Hepatocyte (in vitro differentiated cells): ENCODE data around the gene BAZ2B.
"Not testable (repeated sequence)": the region's sequence is repeated elsewhere in the genome, so short reads cannot be mapped to it uniquely, and the experiment has no call there.

Experiments used
- EZH2 ChIP-seq: fragments of 200-600 bp; sonication (generic); IDR thresholded peaks from 2 replicates; pipeline ENCODE4 v1.6.1; 2016; ENCODE audit warnings: antibody characterized with exemption, mild to moderate bottlenecking, borderline replicate concordance
- TF ChIP-seq, protein P1 (sequence below): fragments of 200-600 bp; sonication (generic); IDR thresholded peaks from 2 replicates; pipeline ENCODE4 v1.5.1; 2016; ENCODE audit warnings: antibody characterized with exemption, mild to moderate bottlenecking; ENCODE audit not compliant: poor library complexity

DNA sequence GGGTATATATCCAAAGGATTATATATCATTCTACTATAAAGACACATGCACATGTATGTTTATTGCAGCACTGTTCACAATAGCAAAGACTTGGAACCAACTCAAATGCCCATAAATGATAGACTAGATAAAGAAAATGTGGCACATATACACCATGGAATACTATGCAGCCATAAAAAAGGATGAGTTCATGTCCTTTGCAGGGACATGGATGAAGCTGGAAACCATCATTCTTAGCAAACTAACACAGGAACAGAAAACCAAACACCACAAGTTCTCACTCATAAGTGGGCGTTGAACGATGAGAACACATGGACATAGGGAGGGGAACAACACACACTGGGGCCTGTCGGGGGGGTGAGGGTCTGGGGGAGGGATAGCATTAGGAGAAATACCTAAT lies 254.7 kb downstream of the BAZ2B start:
- TF ChIP-seq, protein P1, sequence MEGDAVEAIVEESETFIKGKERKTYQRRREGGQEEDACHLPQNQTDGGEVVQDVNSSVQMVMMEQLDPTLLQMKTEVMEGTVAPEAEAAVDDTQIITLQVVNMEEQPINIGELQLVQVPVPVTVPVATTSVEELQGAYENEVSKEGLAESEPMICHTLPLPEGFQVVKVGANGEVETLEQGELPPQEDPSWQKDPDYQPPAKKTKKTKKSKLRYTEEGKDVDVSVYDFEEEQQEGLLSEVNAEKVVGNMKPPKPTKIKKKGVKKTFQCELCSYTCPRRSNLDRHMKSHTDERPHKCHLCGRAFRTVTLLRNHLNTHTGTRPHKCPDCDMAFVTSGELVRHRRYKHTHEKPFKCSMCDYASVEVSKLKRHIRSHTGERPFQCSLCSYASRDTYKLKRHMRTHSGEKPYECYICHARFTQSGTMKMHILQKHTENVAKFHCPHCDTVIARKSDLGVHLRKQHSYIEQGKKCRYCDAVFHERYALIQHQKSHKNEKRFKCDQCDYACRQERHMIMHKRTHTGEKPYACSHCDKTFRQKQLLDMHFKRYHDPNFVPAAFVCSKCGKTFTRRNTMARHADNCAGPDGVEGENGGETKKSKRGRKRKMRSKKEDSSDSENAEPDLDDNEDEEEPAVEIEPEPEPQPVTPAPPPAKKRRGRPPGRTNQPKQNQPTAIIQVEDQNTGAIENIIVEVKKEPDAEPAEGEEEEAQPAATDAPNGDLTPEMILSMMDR = not testable (repeated sequence)
- not testable (repeated sequence) for TF ChIP-seq EZH2
